IMR-90 (cell line): Measurements from ENCODE around the gene NSD2. TPM values are rescaled to one million over a fixed set of nuclear protein-coding genes. Genes with fewer than 3 reads are reported as not detected.

Experiments used
- ATAC-seq: fragments of 200-7000 bp; cut with Tn5 transposase; 2 replicates; pipeline ENCODE4 v1.9.1; 2020; ENCODE audit warnings: low read depth, mild to moderate bottlenecking, moderate library complexity
- BruUV-seq: library from RNA; stranded (reverse); fragments of 400-500 nt; replicated peaks from 2 replicates; lab custom pipeline; 2021; lab: Mats Ljungman, UMichigan
- CTCF ChIA-PET: fragments of 300-600 bp; formaldehyde crosslinking; extraction: SDS; loops from one replicate; lab custom pipeline; 2021; ENCODE audit warnings: antibody characterized with exemption; lab: Yijun Ruan, JAX
- POLR2A ChIA-PET: fragments of 300-600 bp; sonication (Branson Sonifier 250); formaldehyde crosslinking; loops from one replicate; lab custom pipeline; 2022; ENCODE audit warnings: antibody characterized with exemption; ENCODE audit not compliant: unreplicated experiment; lab: Charles Lee
- DNase-seq: peaks from one replicate; pipeline ENCODE4 v3.0.0; 2013
- H2AFZ ChIP-seq: replicated peaks from 2 replicates; pipeline ENCODE3; 2013; ENCODE audit warnings: low read length, mild to moderate bottlenecking; ENCODE audit not compliant: poor library complexity
- H2AK5ac ChIP-seq: 2 replicates; pipeline ENCODE4 v1.6.1; 2013; ENCODE audit warnings: low read depth, low read length, inconsistent platforms
- H2AK9ac ChIP-seq: replicated peaks from 2 replicates; pipeline ENCODE3; 2013; ENCODE audit warnings: mild to moderate bottlenecking, low read depth, low read length, moderate library complexity; ENCODE audit not compliant: poor library complexity
- H2BK120ac ChIP-seq: 2 replicates; pipeline ENCODE4 v1.6.1; 2013; ENCODE audit warnings: low read depth, low read length, inconsistent platforms
- H2BK15ac ChIP-seq: 3 replicates; pipeline ENCODE4 v1.6.1; 2013; ENCODE audit warnings: low read depth, low read length, inconsistent platforms
- H2BK20ac ChIP-seq: 2 replicates; pipeline ENCODE4 v1.6.1; 2013; ENCODE audit warnings: low read depth, mild to moderate bottlenecking, inconsistent platforms, low read length, moderate library complexity
- H2BK5ac ChIP-seq: 2 replicates; pipeline ENCODE4 v1.6.1; 2013; ENCODE audit warnings: mild to moderate bottlenecking, low read depth, low read length, inconsistent platforms; ENCODE audit not compliant: poor library complexity, severe bottlenecking
- H3K14ac ChIP-seq: replicated peaks from 2 replicates; pipeline ENCODE4 v1.6.1; 2013; ENCODE audit warnings: low read depth, low read length, inconsistent platforms
- H3K18ac ChIP-seq: 2 replicates; pipeline ENCODE4 v1.6.1; 2013; ENCODE audit warnings: low read depth, low read length, control low read depth
- H3K23ac ChIP-seq: 2 replicates; pipeline ENCODE4 v1.6.1; 2013; ENCODE audit warnings: low read depth, low read length, inconsistent platforms
- H3K27ac ChIP-seq: 2 replicates; pipeline ENCODE4 v1.5.1; 2013; ENCODE audit warnings: mild to moderate bottlenecking, control low read depth, low read length; ENCODE audit not compliant: insufficient read depth
- H3K27me3 ChIP-seq: 2 replicates; pipeline ENCODE4 v1.6.1; 2013; ENCODE audit warnings: low read length; ENCODE audit not compliant: control insufficient read depth, insufficient read depth
- H3K36me3 ChIP-seq: 2 replicates; pipeline ENCODE4 v1.6.1; 2013; ENCODE audit warnings: low read length, mixed read lengths; ENCODE audit not compliant: control insufficient read depth, insufficient read depth
- H3K4ac ChIP-seq: 2 replicates; pipeline ENCODE4 v1.6.1; 2013; ENCODE audit warnings: low read depth, low read length, inconsistent platforms
- H3K4me1 ChIP-seq: 2 replicates; pipeline ENCODE4 v1.6.1; 2013; ENCODE audit warnings: low read length, mixed read lengths; ENCODE audit not compliant: control insufficient read depth, insufficient read depth
- H3K4me2 ChIP-seq: 2 replicates; pipeline ENCODE4 v1.6.1; 2013; ENCODE audit warnings: low read depth, mild to moderate bottlenecking, control low read depth, low read length, moderate library complexity
- H3K4me3 ChIP-seq: 2 replicates; pipeline ENCODE4 v1.5.1; 2013; ENCODE audit warnings: low read depth, mild to moderate bottlenecking, control low read depth, low read length, moderate library complexity; ENCODE audit not compliant: insufficient read depth
- H3K56ac ChIP-seq: 2 replicates; pipeline ENCODE4 v1.6.1; 2013; ENCODE audit warnings: low read length, inconsistent platforms; ENCODE audit not compliant: insufficient read depth; ENCODE audit errors: extremely low read depth
- H3K79me1 ChIP-seq, 2 experiments: 2 replicates each; pipeline ENCODE4 v1.6.1; 2013; ENCODE audit warnings: low read length in 2 of 2, inconsistent platforms in 1 of 2, low read depth in 1 of 2
- H3K9ac ChIP-seq: 2 replicates; pipeline ENCODE4 v1.6.1; 2013; ENCODE audit warnings: low read depth, low read length, control low read depth
- H3K9me1 ChIP-seq: 2 replicates; pipeline ENCODE4 v1.6.1; 2013; ENCODE audit warnings: low read length, inconsistent platforms; ENCODE audit not compliant: insufficient read depth
- H3K9me3 ChIP-seq: 2 replicates; pipeline ENCODE4 v1.6.1; 2013; ENCODE audit warnings: low read length; ENCODE audit not compliant: control insufficient read depth, insufficient read depth
- H4K20me1 ChIP-seq: 2 replicates; pipeline ENCODE4 v1.6.1; 2013; ENCODE audit warnings: low read length, inconsistent platforms; ENCODE audit not compliant: insufficient read depth
- H4K5ac ChIP-seq: 2 replicates; pipeline ENCODE4 v1.6.1; 2013; ENCODE audit warnings: mild to moderate bottlenecking, low read depth, low read length, control low read depth
- H4K8ac ChIP-seq, 2 experiments: 2 replicates each; pipeline ENCODE4 v1.6.1; 2013; ENCODE audit warnings: low read depth in 2 of 2, low read length in 2 of 2, control low read depth in 1 of 2, inconsistent platforms in 1 of 2
- H4K91ac ChIP-seq: 2 replicates; pipeline ENCODE4 v1.6.1; 2013; ENCODE audit warnings: low read depth, low read length, inconsistent platforms; ENCODE audit not compliant: insufficient read depth
- BHLHE40 ChIP-seq: fragments of 150-350 bp; IDR thresholded peaks from 2 replicates; pipeline ENCODE4 v1.6.1; 2016; ENCODE audit warnings: mild to moderate bottlenecking, low read depth, low read length
- MAZ ChIP-seq: IDR thresholded peaks from 2 replicates; pipeline ENCODE4 v1.6.1; 2012; ENCODE audit warnings: low read depth, mild to moderate bottlenecking, low read length, improper control_type of control experiment, moderate library complexity, borderline replicate concordance
- USF2 ChIP-seq: fragments of 150-350 bp; IDR thresholded peaks from 2 replicates; pipeline ENCODE4 v1.6.1; 2017; ENCODE audit warnings: mild to moderate bottlenecking, antibody characterized with exemption, low read length, low read depth
- WGBS, 2 experiments: methylation state at CpG; one replicate each; pipeline versions ENCODE4 v1.1.5 to v1.1.7; 2013; ENCODE audit warnings: missing lambda C conversion rate in 2 of 2; ENCODE audit not compliant: insufficient read length in 1 of 2; ENCODE audit errors: extremely low coverage in 2 of 2; 5-methylcytosine and 5-hydroxymethylcytosine counted together
- dilution Hi-C: fragments of 300-500 bp; cut with HindIII; formaldehyde crosslinking; loops from one replicate; pipeline ENCODE4 v1.14.3; 2018; ENCODE audit warnings: low sequenced_read_pairs; ENCODE audit not compliant: unreplicated experiment
- in situ Hi-C: fragments of 300-500 bp; cut with MboI; formaldehyde crosslinking; loops from 3 replicates; pipeline ENCODE4 v1.14.3; 2019; ENCODE audit warnings: low sequenced_read_pairs, inconsistent platforms, mixed read lengths
- intact Hi-C: fragments of 100-400 bp; cut with micrococcal nuclease; formaldehyde crosslinking; loops from 2 replicates; pipeline ENCODE4 v1.10.0; 2022
- polyA plus RNA-seq, 3 experiments: library from polyadenylated mRNA; depleted of rRNA; stranded (reverse); fragments of >200 nt; gene quantifications; 2 replicates each; pipeline ENCODE4 v1.2.3, GENCODE V29; 2012; ENCODE audit warnings: low replicate concordance in 1 of 3
- total RNA-seq: library from RNA; depleted of rRNA; stranded (reverse); fragments of >200 nt; gene quantifications from 2 replicates; pipeline ENCODE4 v1.2.3, GENCODE V29; 2012

NSD2 gene
- total and polyA plus RNA-seq, 2 of the 4 experiments (the other 2 are of a cell fraction), result 35.9 to 68.1 TPM

DNA sequence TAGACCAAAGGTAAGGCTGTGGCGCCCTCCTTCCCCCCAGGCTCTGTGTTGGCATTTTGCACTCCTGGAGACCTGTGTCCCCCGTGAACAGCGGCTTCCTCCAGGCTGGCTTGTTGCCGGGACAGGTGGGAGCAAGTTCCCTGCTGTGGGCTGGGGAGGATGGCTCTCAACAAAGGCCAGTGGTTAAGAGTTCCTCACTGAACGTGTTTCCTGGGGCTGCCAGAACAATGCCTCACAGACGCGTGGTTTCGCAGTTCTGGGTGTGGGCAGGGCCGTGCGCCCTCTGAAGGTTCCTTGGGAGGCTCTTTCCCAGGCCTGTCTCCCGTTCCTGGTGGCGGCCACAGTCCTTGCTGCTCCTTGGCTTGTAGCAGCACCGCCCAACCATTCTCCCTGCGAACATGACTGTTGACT is 104.2 kb downstream of the NSD2 start:
- TF ChIP-seq USF2 (no peak), BHLHE40 (no peak), MAZ (no peak)
- no peak overlapping the region for H3K27ac ChIP-seq
- H3K56ac ChIP-seq, result no peak overlapping the region
- intact Hi-C loops, result no loop called here
- no peak overlapping the region for H3K23ac ChIP-seq
- CTCF ChIA-PET, result no interaction called here
- no peak overlapping the region for H3K18ac ChIP-seq
- no peak overlapping the region for H3K4me3 ChIP-seq
- no peak overlapping the region for H2AK5ac ChIP-seq
- no peaks in the 10 kb centered on the region for H3K27me3 ChIP-seq
- no peaks in the 10 kb centered on the region; the same call in 1 of the 2 replicates for H4K20me1 ChIP-seq
- POLR2A ChIA-PET, result no interaction called here
- H2AK9ac ChIP-seq, result no peak overlapping the region
- no peak overlapping the region for H3K14ac ChIP-seq
- no peaks in the 10 kb centered on the region for H3K9me1 ChIP-seq
- peaks cover 61% of the 10 kb centered on the region for H3K36me3 ChIP-seq
- in situ Hi-C loops, result no loop called here
- H2BK5ac ChIP-seq, result no peak overlapping the region
- no peak overlapping the region for H4K8ac ChIP-seq
- no peaks in the 10 kb centered on the region for H3K4me1 ChIP-seq
- no peaks in the 10 kb centered on the region for H3K9me3 ChIP-seq
- WGBS, 2 experiments, result 92% methylated on average over 11 of the region's 14 CpGs; no CpG with 5 or more reads in 1 of the 2 experiments
- no peak overlapping the region for H3K9ac ChIP-seq
- H3K4me2 ChIP-seq, result no peak overlapping the region
- H2BK15ac ChIP-seq, result no peak overlapping the region
- H3K79me1 ChIP-seq, result peaks cover 4 to 29% of the 10 kb centered on the region in 2 experiments; a peak in 3 of 4 replicates
- no peak overlapping the region for H2BK20ac ChIP-seq
- DNase-seq (no peak), ATAC-seq (no peak)
- H4K5ac ChIP-seq, result no peak overlapping the region
- H3K4ac ChIP-seq, result no peak overlapping the region
- no peak overlapping the region for H2AFZ ChIP-seq
- no peak overlapping the region for H4K91ac ChIP-seq
- no peak overlapping the region for H2BK120ac ChIP-seq
- dilution Hi-C loops, result no loop called here
- no TSS peak for BruUV-seq
